ENCODE measurements around the gene ATP9A. TPM values are rescaled to one million over a fixed set of nuclear protein-coding genes. Genes with fewer than 3 reads are reported as not detected.
"Not testable (repeated sequence)": the region's sequence is repeated elsewhere in the genome, so short reads cannot be mapped to it uniquely, and the experiment has no call there.

The ATP9A gene
- 8.4 TPM for polyA plus RNA-seq (2013, experiment 1 of 2)
- 8.9 TPM for polyA plus RNA-seq (2013, experiment 2 of 2)

DNA sequence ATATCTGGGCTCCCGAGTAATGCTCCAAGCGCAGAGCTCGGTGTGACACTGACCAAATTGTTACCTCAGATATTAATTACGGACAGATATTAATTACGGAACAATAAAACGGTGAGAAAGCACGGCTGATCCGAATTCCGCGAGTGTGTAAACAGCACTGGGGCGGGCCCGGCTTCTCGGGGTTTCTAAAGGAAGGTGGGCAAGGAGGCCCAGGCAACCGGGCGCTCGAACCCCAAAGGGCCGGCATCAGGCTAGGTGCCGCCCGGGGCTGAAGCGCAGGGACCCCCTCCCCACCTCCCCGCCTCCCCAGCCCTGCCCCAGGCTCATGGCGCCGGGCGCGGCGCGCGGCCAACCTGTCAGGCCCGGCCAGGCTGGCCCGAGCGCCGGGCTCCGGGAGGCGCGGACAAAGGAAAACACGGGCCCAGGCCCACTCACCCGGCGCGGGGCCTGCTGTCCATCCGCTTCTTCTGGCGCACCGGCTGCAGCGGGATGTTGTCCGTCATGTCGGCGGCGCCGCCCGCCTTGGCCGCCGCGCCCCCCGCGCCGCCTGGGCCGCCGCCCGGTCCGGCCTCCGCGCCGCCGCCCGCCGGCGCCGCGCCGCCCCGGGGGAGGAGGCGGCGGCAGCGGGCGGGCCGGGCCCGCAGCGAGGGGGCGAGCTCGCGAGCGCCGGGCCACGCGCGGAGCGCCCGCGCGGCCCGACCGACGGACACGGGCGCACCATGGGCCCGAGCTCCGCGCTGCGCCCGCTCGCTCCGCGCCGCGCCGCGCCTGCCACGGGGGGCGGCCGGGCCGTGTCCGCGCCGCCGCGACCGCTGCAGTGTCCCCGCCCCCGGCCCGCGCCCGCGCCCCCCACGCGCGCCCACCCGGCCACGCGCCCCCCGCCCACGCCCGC is at the start of gene ATP9A:
TSS of gene ATP9A (minus strand) at position 524 of the 892 bp plus-strand sequence. CDS start at position 503, 21 bp downstream.
- Histone ChIP-seq H2AFZ (ENCODE audit: low read length) (peak within 1 kb of the TSS; percentile 90), H2BK12ac (ENCODE audit: low read length) (peak within 1 kb of the TSS; percentile 82), H4K8ac (ENCODE audit: low read depth, low read length) (peak within 1 kb of the TSS; percentile 48), H3K4me1 (ENCODE audit: control insufficient read depth in 2 of 2, insufficient read depth in 1 of 2, low read depth in 1 of 2, low read length in 2 of 2) (peaks cover 0 to 3% of the 10 kb centered on the region in 2 donors), H3K18ac (ENCODE audit: low read length) (peak within 1 kb of the TSS; percentile 90), H4K91ac (ENCODE audit: low read depth, low read length, poor library complexity) (no peak within 1 kb of the TSS), H3K36me3 (replicated peaks in 1 of 2; ENCODE audit: control insufficient read depth in 2 of 2, insufficient read depth in 2 of 2, low read length in 2 of 2) (no peaks in the 10 kb centered on the region), H3K4me3 (ENCODE audit: low read length in 2 of 2) (peak within 1 kb of the TSS; percentile 79 to 85), H3K14ac (ENCODE audit: low read length) (peak within 1 kb of the TSS; percentile 12), H2BK5ac (ENCODE audit: low read length) (peak within 1 kb of the TSS; percentile 39), H3K9me3 (replicated peaks in 1 of 2; ENCODE audit: control insufficient read depth in 2 of 2, insufficient read depth in 1 of 2, low read depth in 1 of 2, low read length in 2 of 2) (peaks cover 0 to 3% of the 10 kb centered on the region in 2 donors), H2BK15ac (ENCODE audit: low read length) (peak within 1 kb of the TSS; percentile 71), H2AK5ac (ENCODE audit: low read depth, low read length) (peak within 1 kb of the TSS; percentile 70), H2BK120ac (ENCODE audit: low read depth, low read length) (no peak within 1 kb of the TSS), H3K4me2 (ENCODE audit: insufficient read depth, low read length, poor library complexity, severe bottlenecking) (peak within 1 kb of the TSS; percentile 98), H3K27me3 (ENCODE audit: control insufficient read depth in 3 of 3, insufficient read depth in 3 of 3, low read depth in 1 of 3, low read length in 3 of 3) (peaks cover 0 to 4% (median 3%) of the 10 kb centered on the region in 3 experiments), H3K27ac (replicated peaks; ENCODE audit: low read length) (no peak within 1 kb of the TSS), H3K9ac (ENCODE audit: low read depth, low read length, poor library complexity) (peak within 1 kb of the TSS; percentile 86), H3K4ac (ENCODE audit: low read length) (no peak within 1 kb of the TSS), H3K79me1 (ENCODE audit: low read depth, low read length) (peaks cover 3% of the 10 kb centered on the region), H3K23ac (ENCODE audit: low read depth, low read length, poor library complexity) (peak within 1 kb of the TSS; percentile 6)
- WGBS, 2 donors (ENCODE audit: extremely low coverage in 2 of 2, insufficient read length in 2 of 2, insufficient replicate concordance in 1 of 2) = no CpG with 5 or more reads among the region's 131 CpGs
- no peak for DNase-seq (ENCODE audit: low spot score)

GRCh38 chr20:51816856-51817255 is 48.7 kb upstream of the ATP9A start:
- H3K4me1 ChIP-seq (ENCODE audit: control insufficient read depth in 2 of 2, insufficient read depth in 1 of 2, low read depth in 1 of 2, low read length in 2 of 2); H4K8ac ChIP-seq (ENCODE audit: low read depth, low read length); H3K23ac ChIP-seq (ENCODE audit: low read depth, low read length, poor library complexity); H3K18ac ChIP-seq (ENCODE audit: low read length); H3K14ac ChIP-seq (ENCODE audit: low read length); H3K4me3 ChIP-seq (ENCODE audit: low read length in 2 of 2); H2BK120ac ChIP-seq (ENCODE audit: low read depth, low read length); H3K27ac ChIP-seq (replicated peaks; ENCODE audit: low read length); H3K9me3 ChIP-seq (replicated peaks in 1 of 2; ENCODE audit: control insufficient read depth in 2 of 2, insufficient read depth in 1 of 2, low read depth in 1 of 2, low read length in 2 of 2); H3K36me3 ChIP-seq (replicated peaks in 1 of 2; ENCODE audit: control insufficient read depth in 2 of 2, insufficient read depth in 2 of 2, low read length in 2 of 2); H2AK5ac ChIP-seq (ENCODE audit: low read depth, low read length); H3K79me1 ChIP-seq (ENCODE audit: low read depth, low read length); H3K9ac ChIP-seq (ENCODE audit: low read depth, low read length, poor library complexity); H3K4me2 ChIP-seq (ENCODE audit: insufficient read depth, low read length, poor library complexity, severe bottlenecking); H2BK12ac ChIP-seq (ENCODE audit: low read length); H4K91ac ChIP-seq (ENCODE audit: low read depth, low read length, poor library complexity); H2AFZ ChIP-seq (ENCODE audit: low read length); DNase-seq (ENCODE audit: low spot score); H2BK15ac ChIP-seq (ENCODE audit: low read length); H3K4ac ChIP-seq (ENCODE audit: low read length); H2BK5ac ChIP-seq (ENCODE audit: low read length); H3K27me3 ChIP-seq (ENCODE audit: control insufficient read depth in 3 of 3, insufficient read depth in 3 of 3, low read depth in 1 of 3, low read length in 3 of 3): not testable (repeated sequence)
- WGBS, 2 donors (ENCODE audit: extremely low coverage in 2 of 2, insufficient read length in 2 of 2, insufficient replicate concordance in 1 of 2) = no CpG with 5 or more reads among the region's 8 CpGs

- no peaks in the 10 kb centered on the region for H3K79me1 ChIP-seq (ENCODE audit: low read depth, low read length)
- H3K4me3 ChIP-seq (ENCODE audit: low read length in 2 of 2) = no peak overlapping the region
- no peak overlapping the region for H3K4me2 ChIP-seq (ENCODE audit: insufficient read depth, low read length, poor library complexity, severe bottlenecking)
- peak overlapping the region; percentile 0 for H3K18ac ChIP-seq (ENCODE audit: low read length)
- H3K9ac ChIP-seq (ENCODE audit: low read depth, low read length, poor library complexity) = no peak overlapping the region
- H3K4ac ChIP-seq (ENCODE audit: low read length) = no peak overlapping the region
- H3K27ac ChIP-seq (replicated peaks; ENCODE audit: low read length) = no peak overlapping the region
- no peak overlapping the region for H2AFZ ChIP-seq (ENCODE audit: low read length)
- no peak overlapping the region for H2BK120ac ChIP-seq (ENCODE audit: low read depth, low read length)
- no peaks in the 10 kb centered on the region for H3K36me3 ChIP-seq (replicated peaks in 1 of 2; ENCODE audit: control insufficient read depth in 2 of 2, insufficient read depth in 2 of 2, low read length in 2 of 2)
- peaks cover 3 to 7% of the 10 kb centered on the region in 2 donors for H3K4me1 ChIP-seq (ENCODE audit: control insufficient read depth in 2 of 2, insufficient read depth in 1 of 2, low read depth in 1 of 2, low read length in 2 of 2)
- H2BK12ac ChIP-seq (ENCODE audit: low read length) = no peak overlapping the region
- no peak overlapping the region for H4K91ac ChIP-seq (ENCODE audit: low read depth, low read length, poor library complexity)
- WGBS, 2 donors (ENCODE audit: extremely low coverage in 2 of 2, insufficient read length in 2 of 2, insufficient replicate concordance in 1 of 2) = no CpG with 5 or more reads among the region's 5 CpGs
- no peak overlapping the region for H4K8ac ChIP-seq (ENCODE audit: low read depth, low read length)
- H2AK5ac ChIP-seq (ENCODE audit: low read depth, low read length) = no peak overlapping the region
- H2BK15ac ChIP-seq (ENCODE audit: low read length) = no peak overlapping the region
- no peak overlapping the region for H3K14ac ChIP-seq (ENCODE audit: low read length)
- no peaks in the 10 kb centered on the region for H3K27me3 ChIP-seq (ENCODE audit: control insufficient read depth in 3 of 3, insufficient read depth in 3 of 3, low read depth in 1 of 3, low read length in 3 of 3)
- no peak overlapping the region for H2BK5ac ChIP-seq (ENCODE audit: low read length)
- no peaks in the 10 kb centered on the region for H3K9me3 ChIP-seq (replicated peaks in 1 of 2; ENCODE audit: control insufficient read depth in 2 of 2, insufficient read depth in 1 of 2, low read depth in 1 of 2, low read length in 2 of 2)
- no peak overlapping the region for H3K23ac ChIP-seq (ENCODE audit: low read depth, low read length, poor library complexity)
- DNase-seq (ENCODE audit: low spot score) = no peak
Observed at GRCh38 chr20:51815383-51816076, 47.3 kb upstream of the ATP9A start.

GRCh38 chr20:51812861-51813260 is 44.7 kb upstream of the ATP9A start:
- Histone ChIP-seq H2BK5ac (ENCODE audit: low read length) (no peak overlapping the region), H3K4me1 (ENCODE audit: control insufficient read depth in 2 of 2, insufficient read depth in 1 of 2, low read depth in 1 of 2, low read length in 2 of 2) (peaks cover 3 to 6% of the 10 kb centered on the region in 2 donors), H3K4me3 (ENCODE audit: low read length in 2 of 2) (no peak overlapping the region), H3K36me3 (replicated peaks in 1 of 2; ENCODE audit: control insufficient read depth in 2 of 2, insufficient read depth in 2 of 2, low read length in 2 of 2) (no peaks in the 10 kb centered on the region), H3K18ac (ENCODE audit: low read length) (no peak overlapping the region), H3K79me1 (ENCODE audit: low read depth, low read length) (no peaks in the 10 kb centered on the region), H2BK12ac (ENCODE audit: low read length) (no peak overlapping the region), H3K27ac (replicated peaks; ENCODE audit: low read length) (no peak overlapping the region), H4K91ac (ENCODE audit: low read depth, low read length, poor library complexity) (no peak overlapping the region), H3K9me3 (replicated peaks in 1 of 2; ENCODE audit: control insufficient read depth in 2 of 2, insufficient read depth in 1 of 2, low read depth in 1 of 2, low read length in 2 of 2) (no peaks in the 10 kb centered on the region), H3K23ac (ENCODE audit: low read depth, low read length, poor library complexity) (no peak overlapping the region), H3K14ac (ENCODE audit: low read length) (no peak overlapping the region), H4K8ac (ENCODE audit: low read depth, low read length) (no peak overlapping the region), H3K9ac (ENCODE audit: low read depth, low read length, poor library complexity) (no peak overlapping the region), H2BK15ac (ENCODE audit: low read length) (no peak overlapping the region), H2BK120ac (ENCODE audit: low read depth, low read length) (no peak overlapping the region), H3K4me2 (ENCODE audit: insufficient read depth, low read length, poor library complexity, severe bottlenecking) (no peak overlapping the region), H2AK5ac (ENCODE audit: low read depth, low read length) (no peak overlapping the region), H3K4ac (ENCODE audit: low read length) (no peak overlapping the region), H2AFZ (ENCODE audit: low read length) (no peak overlapping the region), H3K27me3 (ENCODE audit: control insufficient read depth in 3 of 3, insufficient read depth in 3 of 3, low read depth in 1 of 3, low read length in 3 of 3) (no peaks in the 10 kb centered on the region)
- DNase-seq (ENCODE audit: low spot score) = no peak
- WGBS, 2 donors (ENCODE audit: extremely low coverage in 2 of 2, insufficient read length in 2 of 2, insufficient replicate concordance in 1 of 2) = no CpG with 5 or more reads among the region's 4 CpGs
